GM13977 (cell line): Measurements from ENCODE around the gene H6PD.

Experiments
- DNase-seq: peaks from one replicate; pipeline ENCODE4 v3.0.0; 2012; ENCODE audit warnings: low spot score
- in situ Hi-C: fragments of 300-500 bp; cut with MboI; formaldehyde crosslinking; loops from one replicate; pipeline ENCODE4 v1.12.0; 2022; ENCODE audit warnings: low sequenced_read_pairs, low pct_unique_long_range_greater_than_20kb, mixed read lengths, inconsistent platforms; ENCODE audit not compliant: unreplicated experiment
- TF ChIP-seq, protein P1 (sequence below): IDR thresholded peaks from 2 replicates; pipeline ENCODE4 v1.5.1; 2012; ENCODE audit warnings: mild to moderate bottlenecking, control low read depth; ENCODE audit not compliant: insufficient read depth; ENCODE audit errors: extremely low read depth, missing control alignments

The H6PD gene, protein sequence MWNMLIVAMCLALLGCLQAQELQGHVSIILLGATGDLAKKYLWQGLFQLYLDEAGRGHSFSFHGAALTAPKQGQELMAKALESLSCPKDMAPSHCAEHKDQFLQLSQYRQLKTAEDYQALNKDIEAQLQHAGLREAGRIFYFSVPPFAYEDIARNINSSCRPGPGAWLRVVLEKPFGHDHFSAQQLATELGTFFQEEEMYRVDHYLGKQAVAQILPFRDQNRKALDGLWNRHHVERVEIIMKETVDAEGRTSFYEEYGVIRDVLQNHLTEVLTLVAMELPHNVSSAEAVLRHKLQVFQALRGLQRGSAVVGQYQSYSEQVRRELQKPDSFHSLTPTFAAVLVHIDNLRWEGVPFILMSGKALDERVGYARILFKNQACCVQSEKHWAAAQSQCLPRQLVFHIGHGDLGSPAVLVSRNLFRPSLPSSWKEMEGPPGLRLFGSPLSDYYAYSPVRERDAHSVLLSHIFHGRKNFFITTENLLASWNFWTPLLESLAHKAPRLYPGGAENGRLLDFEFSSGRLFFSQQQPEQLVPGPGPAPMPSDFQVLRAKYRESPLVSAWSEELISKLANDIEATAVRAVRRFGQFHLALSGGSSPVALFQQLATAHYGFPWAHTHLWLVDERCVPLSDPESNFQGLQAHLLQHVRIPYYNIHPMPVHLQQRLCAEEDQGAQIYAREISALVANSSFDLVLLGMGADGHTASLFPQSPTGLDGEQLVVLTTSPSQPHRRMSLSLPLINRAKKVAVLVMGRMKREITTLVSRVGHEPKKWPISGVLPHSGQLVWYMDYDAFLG

DNA sequence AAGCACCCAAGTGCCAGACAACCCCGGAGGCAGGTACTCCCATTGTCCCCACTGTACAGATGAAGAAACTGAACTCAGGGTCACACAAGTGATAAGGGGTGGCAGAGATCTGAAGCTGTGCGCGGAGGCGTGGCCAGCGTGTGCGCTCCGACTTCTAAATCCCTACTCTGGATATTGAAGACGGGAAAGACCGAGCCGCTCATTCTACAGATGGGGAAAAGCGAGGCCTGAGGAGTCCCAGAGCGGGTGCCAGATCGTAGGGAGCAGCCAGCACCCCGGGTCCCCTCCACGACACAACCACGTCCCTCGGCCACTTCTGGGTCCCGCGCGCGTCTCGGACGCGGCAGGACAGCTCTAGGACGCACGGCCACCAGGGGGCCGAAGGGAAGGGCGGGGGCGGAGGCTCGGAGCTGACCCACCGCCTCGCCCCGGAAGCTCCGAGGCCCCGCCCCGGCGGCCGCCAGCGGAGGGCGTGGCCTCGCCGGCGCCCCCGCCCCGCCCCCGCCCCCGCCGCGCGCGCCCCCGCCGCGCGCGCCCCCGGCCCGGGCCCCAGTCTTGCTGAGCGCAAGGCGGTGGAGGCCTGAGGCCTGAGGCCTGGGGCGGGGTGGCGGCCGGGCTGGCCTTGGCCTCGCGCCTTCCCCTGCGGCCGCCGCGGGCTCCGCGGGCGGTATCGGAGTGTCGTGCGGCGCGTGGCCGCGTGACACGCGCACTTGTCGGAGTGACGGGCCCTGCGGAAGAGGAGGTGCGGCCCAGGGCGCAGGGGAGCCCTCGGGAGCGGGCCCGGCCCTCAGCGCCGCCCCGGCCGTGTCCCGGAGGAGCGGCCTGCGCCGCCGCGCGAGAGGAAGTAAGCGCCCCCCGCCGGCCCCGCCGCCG, at the start of gene H6PD:
Gene H6PD (plus strand): TSS at position 552 of the 873 bp plus-strand sequence. CDS start 10,161 bp downstream, outside the sequence.
- TF ChIP-seq, protein P1, sequence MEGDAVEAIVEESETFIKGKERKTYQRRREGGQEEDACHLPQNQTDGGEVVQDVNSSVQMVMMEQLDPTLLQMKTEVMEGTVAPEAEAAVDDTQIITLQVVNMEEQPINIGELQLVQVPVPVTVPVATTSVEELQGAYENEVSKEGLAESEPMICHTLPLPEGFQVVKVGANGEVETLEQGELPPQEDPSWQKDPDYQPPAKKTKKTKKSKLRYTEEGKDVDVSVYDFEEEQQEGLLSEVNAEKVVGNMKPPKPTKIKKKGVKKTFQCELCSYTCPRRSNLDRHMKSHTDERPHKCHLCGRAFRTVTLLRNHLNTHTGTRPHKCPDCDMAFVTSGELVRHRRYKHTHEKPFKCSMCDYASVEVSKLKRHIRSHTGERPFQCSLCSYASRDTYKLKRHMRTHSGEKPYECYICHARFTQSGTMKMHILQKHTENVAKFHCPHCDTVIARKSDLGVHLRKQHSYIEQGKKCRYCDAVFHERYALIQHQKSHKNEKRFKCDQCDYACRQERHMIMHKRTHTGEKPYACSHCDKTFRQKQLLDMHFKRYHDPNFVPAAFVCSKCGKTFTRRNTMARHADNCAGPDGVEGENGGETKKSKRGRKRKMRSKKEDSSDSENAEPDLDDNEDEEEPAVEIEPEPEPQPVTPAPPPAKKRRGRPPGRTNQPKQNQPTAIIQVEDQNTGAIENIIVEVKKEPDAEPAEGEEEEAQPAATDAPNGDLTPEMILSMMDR: peak; percentile 83
- DNase-seq: peak; percentile 99
- in situ Hi-C loops: no loop called here

DNA sequence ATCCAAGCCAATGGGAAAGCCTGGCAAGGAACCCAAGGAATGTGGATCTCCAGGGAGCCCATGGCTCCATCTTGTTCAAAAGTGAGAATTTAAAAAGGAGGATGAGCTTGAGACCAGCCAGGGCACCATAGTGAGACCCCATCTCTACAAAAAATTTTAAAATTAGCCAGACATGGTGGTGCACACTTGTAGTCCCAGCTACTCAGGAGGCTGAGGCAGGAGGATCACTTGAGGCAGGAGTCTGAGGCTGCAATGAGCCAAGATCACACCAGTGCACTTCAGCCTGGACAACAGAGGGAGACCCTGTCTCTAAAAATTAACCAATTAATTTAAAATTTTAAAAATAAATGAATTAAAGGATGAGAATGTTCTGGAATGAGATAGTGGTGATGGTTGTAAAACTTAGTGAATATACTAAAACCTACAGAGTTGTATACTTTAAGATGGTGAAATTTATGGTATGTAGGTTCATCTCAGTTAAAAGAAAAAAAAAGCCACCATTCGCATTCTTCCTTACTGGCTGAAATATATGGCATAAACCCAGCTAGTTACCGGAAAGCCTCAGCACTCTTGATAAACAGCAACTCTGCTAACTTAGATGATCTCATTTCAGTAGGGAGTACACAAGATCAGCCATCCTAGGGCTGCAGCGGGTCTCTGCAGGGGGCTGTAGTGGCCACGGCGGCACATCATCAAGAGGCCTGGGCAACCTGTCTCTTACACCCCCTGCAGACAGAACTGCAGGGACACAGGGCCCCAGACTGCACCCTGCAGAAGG, 48.3 kb upstream of the H6PD start:
- in situ Hi-C loops: no loop called here
- TF ChIP-seq, protein P1: no peak
- DNase-seq: no peak

DNA sequence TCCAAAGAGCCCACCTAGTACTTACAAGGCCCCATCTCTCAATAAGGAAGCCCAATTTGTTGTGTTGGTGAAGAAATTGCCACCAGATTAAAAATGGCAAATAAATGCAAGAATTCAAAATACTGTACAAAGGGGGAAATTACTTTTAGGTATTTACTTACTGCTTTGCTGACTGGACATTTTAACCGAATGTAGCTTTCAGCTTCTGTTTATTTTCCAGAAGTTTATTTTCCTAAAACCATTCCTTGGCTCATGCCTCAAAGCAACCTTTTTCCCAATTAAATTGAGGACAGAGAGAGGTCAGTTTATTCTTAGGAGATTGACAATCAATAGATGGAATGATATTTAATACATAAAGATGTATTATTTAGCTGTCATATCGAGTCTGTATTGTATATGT, 47.6 kb upstream of the H6PD start:
- TF ChIP-seq, protein P1: no peak
- in situ Hi-C loops: no loop called here
- no peak for DNase-seq

DNA sequence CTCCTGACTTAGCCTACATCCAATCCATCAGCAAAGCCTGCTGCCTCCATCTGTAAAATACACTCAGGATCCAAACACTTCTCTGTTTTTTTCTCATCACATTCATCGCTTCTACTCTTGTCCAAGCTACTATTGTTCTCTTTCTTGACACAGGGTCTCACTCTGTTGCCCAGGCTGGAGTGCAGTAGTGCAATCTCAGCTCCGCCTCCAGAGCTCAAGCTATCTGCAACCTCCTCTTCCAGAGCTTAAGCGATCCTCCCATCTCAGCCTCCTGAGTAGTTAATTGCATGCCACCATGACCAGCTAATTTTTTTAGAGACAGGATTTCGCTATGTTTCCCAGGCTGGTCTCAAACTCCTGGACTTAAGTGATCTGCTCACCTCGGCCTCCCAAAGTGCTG, 44.3 kb upstream of the H6PD start:
- TF ChIP-seq, protein P1: no peak
- in situ Hi-C loops: loop anchor here (10.0 kb wide), 2 partner anchors 45 to 75 kb away; no protein-coding TSS in a partner anchor
- no peak for DNase-seq

DNA sequence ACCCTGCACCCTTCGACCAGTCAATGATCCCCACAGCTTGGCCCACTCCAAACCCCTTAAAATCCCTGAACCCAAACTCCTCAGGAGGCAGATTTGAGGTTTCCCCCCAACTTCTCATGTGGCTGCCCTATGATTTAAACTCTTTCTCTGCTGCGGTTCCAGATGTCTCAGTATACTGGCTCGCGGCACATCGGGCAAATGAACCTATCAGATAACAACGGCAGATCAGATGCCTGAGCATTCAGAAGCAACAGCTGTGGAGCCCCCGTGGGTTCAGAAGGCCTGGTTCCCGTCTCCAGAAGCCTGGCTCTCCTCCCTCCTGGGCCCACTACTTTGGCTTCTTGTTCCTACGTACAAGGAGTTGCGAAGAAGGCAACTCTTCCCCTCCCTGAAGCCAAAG, 43.3 kb upstream of the H6PD start:
- in situ Hi-C loops: loop anchor here (10.0 kb wide), 2 partner anchors 46 to 76 kb away; no protein-coding TSS in a partner anchor
- TF ChIP-seq, protein P1: no peak
- no peak for DNase-seq
